Neural cell (in vitro differentiated cells): ENCODE data around the gene CCL17. TPM values are rescaled to one million over a fixed set of nuclear protein-coding genes. Genes with fewer than 3 reads are reported as not detected.

Experiments
- H2AFZ ChIP-seq: fragments of 200-600, 300-800 bp; sonication (generic), shearing (Covaris generic); 2 replicates; pipeline ENCODE4 v1.6.0; 2014; ENCODE audit warnings: low read depth, mild to moderate bottlenecking, antibody characterized with exemption, low read length, moderate library complexity
- H3F3A ChIP-seq: fragments of 200-600 bp; shearing (Covaris generic); 2 replicates; pipeline ENCODE4 v1.6.1; 2016; ENCODE audit warnings: mild to moderate bottlenecking, moderate library complexity, mixed read lengths, antibody characterized with exemption, low read length; ENCODE audit not compliant: insufficient read depth, poor library complexity, severe bottlenecking
- H3K27ac ChIP-seq: fragments of 200-600, 300-800 bp; sonication (generic), shearing (Covaris generic); 2 replicates; pipeline ENCODE4 v1.5.1; 2014; ENCODE audit warnings: mild to moderate bottlenecking, low read length, moderate library complexity
- H3K27me3 ChIP-seq: fragments of 300-800, 200-600 bp; sonication (generic), shearing (Covaris generic); 2 replicates; pipeline ENCODE4 v1.6.0; 2014; ENCODE audit warnings: mild to moderate bottlenecking, low read depth, low read length, moderate library complexity; ENCODE audit not compliant: insufficient read depth
- H3K36me3 ChIP-seq: fragments of 300-800, 200-600 bp; sonication (generic), shearing (Covaris generic); 2 replicates; pipeline ENCODE4 v1.5.1; 2014; ENCODE audit warnings: mild to moderate bottlenecking, antibody characterized with exemption, low read length, moderate library complexity; ENCODE audit not compliant: insufficient read depth
- H3K4me2 ChIP-seq: fragments of 300-800, 200-600 bp; sonication (generic), shearing (Covaris generic); 2 replicates; pipeline ENCODE4 v1.6.0; 2014; ENCODE audit warnings: mild to moderate bottlenecking, low read length
- H3K4me3 ChIP-seq: fragments of 300-800, 200-600 bp; sonication (generic), shearing (Covaris generic); 2 replicates; pipeline ENCODE4 v1.5.1; 2014; ENCODE audit warnings: mild to moderate bottlenecking, low read length, moderate library complexity
- H3K79me2 ChIP-seq: fragments of 200-600 bp; shearing (Covaris generic); replicated peaks from 2 replicates; pipeline ENCODE4 v1.6.0; 2014; ENCODE audit warnings: mild to moderate bottlenecking, low read length, moderate library complexity; ENCODE audit not compliant: insufficient read depth
- H3K9ac ChIP-seq: fragments of 300-800, 200-600 bp; sonication (generic), shearing (Covaris generic); 2 replicates; pipeline ENCODE4 v1.6.1; 2016; ENCODE audit warnings: mild to moderate bottlenecking, low read length, mixed read lengths
- H3K9me2 ChIP-seq: fragments of 200-600 bp; shearing (Covaris generic); 2 replicates; pipeline ENCODE4 v1.6.1; 2016; ENCODE audit warnings: mild to moderate bottlenecking, low read length, mixed read lengths; ENCODE audit not compliant: insufficient read depth
- H3K9me3 ChIP-seq: fragments of 200-600, 300-800 bp; sonication (generic), shearing (Covaris generic); 2 replicates; pipeline ENCODE4 v1.6.1; 2016; ENCODE audit warnings: mild to moderate bottlenecking, mixed run types, low read length, moderate library complexity, mixed read lengths
- H4K20me1 ChIP-seq: fragments of 200-600 bp; shearing (Covaris generic); 2 replicates; pipeline ENCODE4 v1.6.1; 2016; ENCODE audit warnings: mild to moderate bottlenecking, mixed run types; ENCODE audit not compliant: insufficient read depth
- EP300 ChIP-seq: fragments of 450-650 bp; conservative IDR thresholded peaks from 2 replicates; pipeline ENCODE4 v1.6.1; 2014; ENCODE audit warnings: antibody characterized with exemption, mild to moderate bottlenecking, moderate library complexity; ENCODE audit not compliant: poor library complexity, severe bottlenecking
- EZH2 ChIP-seq: fragments of 200-600, 300-800 bp; shearing (Covaris generic), sonication (generic); IDR thresholded peaks from 2 replicates; pipeline ENCODE4 v1.6.1; 2014; ENCODE audit warnings: antibody characterized with exemption, low read length, borderline replicate concordance, mild to moderate bottlenecking; ENCODE audit not compliant: insufficient read depth, poor library complexity, severe bottlenecking
- MXI1 ChIP-seq: fragments of 450-650 bp; conservative IDR thresholded peaks from 2 replicates; pipeline ENCODE4 v1.6.1; 2014; ENCODE audit warnings: antibody characterized with exemption, mild to moderate bottlenecking; ENCODE audit not compliant: poor library complexity, severe bottlenecking
- POLR2AphosphoS5 ChIP-seq: IDR thresholded peaks from 2 replicates; pipeline ENCODE4 v1.6.1; 2012
- RAD21 ChIP-seq: fragments of 450-650 bp; conservative IDR thresholded peaks from 2 replicates; pipeline ENCODE4 v1.6.1; 2014; ENCODE audit warnings: antibody characterized with exemption, mild to moderate bottlenecking, moderate library complexity
- SMC3 ChIP-seq: fragments of 450-650 bp; conservative IDR thresholded peaks from 2 replicates; pipeline ENCODE4 v1.6.1; 2014; ENCODE audit warnings: antibody characterized with exemption, mild to moderate bottlenecking, moderate library complexity; ENCODE audit not compliant: poor library complexity
- TAF1 ChIP-seq: IDR thresholded peaks from 2 replicates; pipeline ENCODE4 v1.6.1; 2012; ENCODE audit warnings: low read depth
- polyA plus RNA-seq: library from polyadenylated mRNA; depleted of rRNA; stranded (reverse); fragments of >200 nt; gene quantifications from 2 replicates; pipeline ENCODE4 v1.2.3, GENCODE V29; 2014
- TF ChIP-seq, protein P1 (sequence below): IDR thresholded peaks from 2 replicates; pipeline ENCODE4 v1.6.1; 2012; ENCODE audit warnings: borderline replicate concordance
- TF ChIP-seq, protein P2 (sequence below): fragments of 450-650 bp; IDR thresholded peaks from 2 replicates; pipeline ENCODE4 v1.5.1; 2014; ENCODE audit warnings: antibody characterized with exemption, mild to moderate bottlenecking, moderate library complexity; ENCODE audit not compliant: poor library complexity, severe bottlenecking

CCL17 gene
- polyA plus RNA-seq, 1 donor from 2014 or later: not detected

DNA sequence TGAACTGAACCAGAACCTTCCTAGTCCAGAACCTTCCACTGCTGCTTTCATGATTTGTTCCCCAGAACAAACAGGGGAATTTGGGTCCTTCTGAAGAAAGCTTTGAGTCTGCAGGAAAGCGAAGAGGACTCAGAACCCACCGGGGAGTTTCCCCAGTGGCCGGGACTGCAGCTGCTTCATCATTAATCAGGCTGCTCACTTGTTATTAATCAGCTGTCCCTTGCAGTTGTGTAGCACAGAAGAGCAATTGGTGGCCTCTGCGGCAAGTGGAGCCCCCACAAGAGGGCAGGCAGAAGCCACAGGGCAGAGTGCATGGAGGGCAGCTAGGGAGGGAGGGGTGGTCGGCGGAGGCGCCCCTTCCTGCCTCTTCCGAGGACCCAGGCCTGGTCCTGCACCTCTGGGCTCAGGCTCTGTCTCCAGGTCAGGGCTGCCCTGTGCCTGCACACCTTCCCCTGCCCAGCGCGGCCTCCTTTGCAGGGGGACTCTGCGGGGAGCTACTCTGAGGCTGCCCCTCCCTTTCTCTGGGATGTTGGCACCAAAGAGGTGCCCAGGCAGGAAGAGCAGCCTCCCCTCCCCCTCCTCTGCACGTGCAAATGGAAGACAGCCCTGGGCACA, 6.9 kb downstream of the CCL17 start:
- Histone ChIP-seq H3K27ac (no peak overlapping the region), H4K20me1 (no peaks in the 10 kb centered on the region), H3K4me2 (no peak overlapping the region), H3K9me3 (no peaks in the 10 kb centered on the region), H3F3A (no peaks in the 10 kb centered on the region), H3K36me3 (no peaks in the 10 kb centered on the region), H3K9ac (no peak overlapping the region), H3K9me2 (no peaks in the 10 kb centered on the region), H3K79me2 (no peaks in the 10 kb centered on the region), H2AFZ (no peak overlapping the region), H3K27me3 (no peaks in the 10 kb centered on the region), H3K4me3 (no peak overlapping the region)
- TF ChIP-seq, protein P1, sequence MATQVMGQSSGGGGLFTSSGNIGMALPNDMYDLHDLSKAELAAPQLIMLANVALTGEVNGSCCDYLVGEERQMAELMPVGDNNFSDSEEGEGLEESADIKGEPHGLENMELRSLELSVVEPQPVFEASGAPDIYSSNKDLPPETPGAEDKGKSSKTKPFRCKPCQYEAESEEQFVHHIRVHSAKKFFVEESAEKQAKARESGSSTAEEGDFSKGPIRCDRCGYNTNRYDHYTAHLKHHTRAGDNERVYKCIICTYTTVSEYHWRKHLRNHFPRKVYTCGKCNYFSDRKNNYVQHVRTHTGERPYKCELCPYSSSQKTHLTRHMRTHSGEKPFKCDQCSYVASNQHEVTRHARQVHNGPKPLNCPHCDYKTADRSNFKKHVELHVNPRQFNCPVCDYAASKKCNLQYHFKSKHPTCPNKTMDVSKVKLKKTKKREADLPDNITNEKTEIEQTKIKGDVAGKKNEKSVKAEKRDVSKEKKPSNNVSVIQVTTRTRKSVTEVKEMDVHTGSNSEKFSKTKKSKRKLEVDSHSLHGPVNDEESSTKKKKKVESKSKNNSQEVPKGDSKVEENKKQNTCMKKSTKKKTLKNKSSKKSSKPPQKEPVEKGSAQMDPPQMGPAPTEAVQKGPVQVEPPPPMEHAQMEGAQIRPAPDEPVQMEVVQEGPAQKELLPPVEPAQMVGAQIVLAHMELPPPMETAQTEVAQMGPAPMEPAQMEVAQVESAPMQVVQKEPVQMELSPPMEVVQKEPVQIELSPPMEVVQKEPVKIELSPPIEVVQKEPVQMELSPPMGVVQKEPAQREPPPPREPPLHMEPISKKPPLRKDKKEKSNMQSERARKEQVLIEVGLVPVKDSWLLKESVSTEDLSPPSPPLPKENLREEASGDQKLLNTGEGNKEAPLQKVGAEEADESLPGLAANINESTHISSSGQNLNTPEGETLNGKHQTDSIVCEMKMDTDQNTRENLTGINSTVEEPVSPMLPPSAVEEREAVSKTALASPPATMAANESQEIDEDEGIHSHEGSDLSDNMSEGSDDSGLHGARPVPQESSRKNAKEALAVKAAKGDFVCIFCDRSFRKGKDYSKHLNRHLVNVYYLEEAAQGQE: no peak
- no peak for TF ChIP-seq SMC3
- TF ChIP-seq EZH2: no peak
- no peak for TF ChIP-seq EP300
- no peak for TF ChIP-seq POLR2AphosphoS5
- TF ChIP-seq TAF1: no peak
- TF ChIP-seq, protein P2, sequence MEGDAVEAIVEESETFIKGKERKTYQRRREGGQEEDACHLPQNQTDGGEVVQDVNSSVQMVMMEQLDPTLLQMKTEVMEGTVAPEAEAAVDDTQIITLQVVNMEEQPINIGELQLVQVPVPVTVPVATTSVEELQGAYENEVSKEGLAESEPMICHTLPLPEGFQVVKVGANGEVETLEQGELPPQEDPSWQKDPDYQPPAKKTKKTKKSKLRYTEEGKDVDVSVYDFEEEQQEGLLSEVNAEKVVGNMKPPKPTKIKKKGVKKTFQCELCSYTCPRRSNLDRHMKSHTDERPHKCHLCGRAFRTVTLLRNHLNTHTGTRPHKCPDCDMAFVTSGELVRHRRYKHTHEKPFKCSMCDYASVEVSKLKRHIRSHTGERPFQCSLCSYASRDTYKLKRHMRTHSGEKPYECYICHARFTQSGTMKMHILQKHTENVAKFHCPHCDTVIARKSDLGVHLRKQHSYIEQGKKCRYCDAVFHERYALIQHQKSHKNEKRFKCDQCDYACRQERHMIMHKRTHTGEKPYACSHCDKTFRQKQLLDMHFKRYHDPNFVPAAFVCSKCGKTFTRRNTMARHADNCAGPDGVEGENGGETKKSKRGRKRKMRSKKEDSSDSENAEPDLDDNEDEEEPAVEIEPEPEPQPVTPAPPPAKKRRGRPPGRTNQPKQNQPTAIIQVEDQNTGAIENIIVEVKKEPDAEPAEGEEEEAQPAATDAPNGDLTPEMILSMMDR: no peak
- no peak for TF ChIP-seq RAD21
- TF ChIP-seq MXI1: no peak

DNA sequence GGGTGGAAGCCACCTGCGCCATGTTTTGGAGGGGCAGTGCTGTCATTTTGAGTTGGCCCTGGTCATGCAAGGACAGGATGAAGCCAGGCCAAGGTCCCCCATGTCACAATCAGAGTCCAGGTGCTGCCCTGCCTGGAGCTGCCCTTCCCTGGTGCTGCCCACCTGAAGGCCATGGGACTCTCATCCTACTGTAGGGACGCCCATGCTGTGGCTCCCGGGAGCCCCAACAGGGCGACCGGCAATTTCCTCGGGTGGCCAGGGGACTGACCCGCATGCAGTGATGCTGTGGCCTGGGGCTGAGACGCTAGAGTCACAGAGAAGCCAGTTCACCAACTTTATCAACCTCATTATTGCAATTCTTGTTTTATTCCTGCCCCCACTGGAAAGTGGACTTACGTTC, 8.0 kb downstream of the CCL17 start:
- H3K9ac ChIP-seq: no peak overlapping the region
- no peak overlapping the region for H3K4me3 ChIP-seq
- H2AFZ ChIP-seq: no peak overlapping the region
- H3K36me3 ChIP-seq: no peaks in the 10 kb centered on the region
- TF ChIP-seq EZH2: no peak
- no peak for TF ChIP-seq RAD21
- TF ChIP-seq, protein P1: no peak
- no peak for TF ChIP-seq SMC3
- TF ChIP-seq TAF1: no peak
- no peak for TF ChIP-seq MXI1
- no peak for TF ChIP-seq POLR2AphosphoS5
- TF ChIP-seq, protein P2: no peak
- no peak for TF ChIP-seq EP300
- H4K20me1 ChIP-seq: no peaks in the 10 kb centered on the region
- no peaks in the 10 kb centered on the region for H3F3A ChIP-seq
- H3K27me3 ChIP-seq: no peaks in the 10 kb centered on the region
- no peaks in the 10 kb centered on the region for H3K9me2 ChIP-seq
- no peaks in the 10 kb centered on the region for H3K9me3 ChIP-seq
- H3K4me2 ChIP-seq: no peak overlapping the region
- no peak overlapping the region for H3K27ac ChIP-seq
- no peaks in the 10 kb centered on the region for H3K79me2 ChIP-seq
